Vagina (tissue), 2 donors: ENCODE data around the gene WAPL.

Experiments used
- POLR2A ChIP-seq, 2 donors: fragments of 450-650 bp; IDR thresholded peaks; one replicate each; pipeline ENCODE4 v1.6.1; 2017; ENCODE audit warnings: antibody characterized with exemption in 2 of 2, mild to moderate bottlenecking in 2 of 2, moderate library complexity in 2 of 2
- TF ChIP-seq, protein P1 (sequence below), 3 experiments: fragments of 450-650 bp in 2 of 3; fragments of 200-600 bp in 1 of 3; sonication (generic) in 1 of 3; IDR thresholded peaks; one replicate each; pipeline ENCODE4 v1.5.1; 2017 to 2019; ENCODE audit warnings: antibody characterized with exemption in 3 of 3, mild to moderate bottlenecking in 2 of 3, moderate library complexity in 2 of 3

DNA sequence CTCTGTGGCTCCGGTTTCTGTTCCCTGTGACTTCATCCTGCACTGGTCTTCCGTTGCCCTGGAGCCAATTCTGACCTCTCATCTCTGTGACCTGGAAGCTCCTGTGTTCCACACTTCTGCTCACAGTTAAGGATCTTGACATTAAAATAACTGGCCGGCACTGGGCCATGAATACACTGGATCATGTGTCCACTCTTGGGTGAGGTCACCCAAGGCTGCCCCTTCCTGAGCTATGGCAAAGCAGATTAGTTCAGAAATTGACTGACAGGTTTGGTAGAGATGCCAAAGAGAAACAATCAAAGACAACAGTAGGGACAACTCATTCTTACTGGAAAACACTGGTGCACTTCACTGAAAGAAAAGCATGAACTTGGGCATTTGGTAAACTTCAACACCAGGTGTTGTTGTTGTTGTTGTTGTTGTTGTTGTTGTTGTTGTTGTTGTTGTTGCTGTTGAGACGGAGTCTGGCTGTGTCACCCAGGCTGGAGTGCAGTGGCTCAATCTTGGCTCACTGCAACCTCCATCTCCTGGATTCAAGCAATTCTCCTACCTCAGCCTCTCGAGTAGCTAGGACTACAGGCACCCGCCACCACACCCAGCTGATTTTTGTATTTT, 118.3 kb downstream of the WAPL start:
- TF ChIP-seq, protein P1, sequence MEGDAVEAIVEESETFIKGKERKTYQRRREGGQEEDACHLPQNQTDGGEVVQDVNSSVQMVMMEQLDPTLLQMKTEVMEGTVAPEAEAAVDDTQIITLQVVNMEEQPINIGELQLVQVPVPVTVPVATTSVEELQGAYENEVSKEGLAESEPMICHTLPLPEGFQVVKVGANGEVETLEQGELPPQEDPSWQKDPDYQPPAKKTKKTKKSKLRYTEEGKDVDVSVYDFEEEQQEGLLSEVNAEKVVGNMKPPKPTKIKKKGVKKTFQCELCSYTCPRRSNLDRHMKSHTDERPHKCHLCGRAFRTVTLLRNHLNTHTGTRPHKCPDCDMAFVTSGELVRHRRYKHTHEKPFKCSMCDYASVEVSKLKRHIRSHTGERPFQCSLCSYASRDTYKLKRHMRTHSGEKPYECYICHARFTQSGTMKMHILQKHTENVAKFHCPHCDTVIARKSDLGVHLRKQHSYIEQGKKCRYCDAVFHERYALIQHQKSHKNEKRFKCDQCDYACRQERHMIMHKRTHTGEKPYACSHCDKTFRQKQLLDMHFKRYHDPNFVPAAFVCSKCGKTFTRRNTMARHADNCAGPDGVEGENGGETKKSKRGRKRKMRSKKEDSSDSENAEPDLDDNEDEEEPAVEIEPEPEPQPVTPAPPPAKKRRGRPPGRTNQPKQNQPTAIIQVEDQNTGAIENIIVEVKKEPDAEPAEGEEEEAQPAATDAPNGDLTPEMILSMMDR (IDR thresholded peaks at IDR 0.05), result no peak
- TF ChIP-seq POLR2A (IDR thresholded peaks at IDR 0.05), result no peak
